MCF 10A (cell line): ENCODE measurements around the gene NFXL1. TPM values are rescaled to one million over a fixed set of nuclear protein-coding genes. Genes with fewer than 3 reads are reported as not detected.

Experiments
- Bru-seq: library from RNA; stranded (reverse); fragments of 400-500 nt; gene quantifications from one replicate; lab custom pipeline; 2021; lab: Mats Ljungman, UMichigan
- BruChase-seq, 2 experiments: library from RNA; stranded (reverse); fragments of 400-500 nt; gene quantifications; one replicate each; lab custom pipeline; 2021; lab: Mats Ljungman, UMichigan
- BruUV-seq: library from RNA; stranded (reverse); fragments of 400-500 nt; replicated peaks from 2 replicates; lab custom pipeline; 2021; lab: Mats Ljungman, UMichigan
- CTCF ChIA-PET: fragments of 300-600 bp; sonication (Branson Sonifier 250); formaldehyde crosslinking; extraction: SDS; loops from one replicate; lab custom pipeline; 2021; ENCODE audit warnings: antibody characterized with exemption, inconsistent platforms; lab: Yijun Ruan, JAX
- POLR2A ChIA-PET: fragments of 300-600, 350-650 bp; sonication (Branson Sonifier 250); formaldehyde crosslinking; extraction: SDS; loops from one replicate; lab custom pipeline; 2020; ENCODE audit warnings: antibody characterized with exemption, inconsistent platforms; lab: Yijun Ruan, JAX
- DNase-seq: peaks from one replicate; pipeline ENCODE4 v3.0.0-alpha.2; 2018; ENCODE audit not compliant: unreplicated experiment
- H3K27ac Mint-ChIP-seq: one replicate; pipeline ENCODE4 v1.8.0; 2022; ENCODE audit warnings: mild to moderate bottlenecking, low read depth, mixed read lengths; ENCODE audit not compliant: unreplicated experiment
- H3K27me3 Mint-ChIP-seq: one replicate; pipeline ENCODE4 v1.8.0; 2022; ENCODE audit warnings: mixed read lengths; ENCODE audit not compliant: insufficient read depth, unreplicated experiment
- H3K36me3 Mint-ChIP-seq: one replicate; pipeline ENCODE4 v1.8.0; 2022; ENCODE audit warnings: mild to moderate bottlenecking, moderate library complexity, mixed read lengths; ENCODE audit not compliant: insufficient read depth, unreplicated experiment
- H3K4me1 Mint-ChIP-seq: one replicate; pipeline ENCODE4 v1.8.0; 2022; ENCODE audit warnings: mixed read lengths; ENCODE audit not compliant: insufficient read depth, unreplicated experiment
- H3K4me3 Mint-ChIP-seq: one replicate; pipeline ENCODE4 v1.8.0; 2022; ENCODE audit warnings: mild to moderate bottlenecking, moderate library complexity, mixed read lengths; ENCODE audit not compliant: unreplicated experiment
- H3K9me3 Mint-ChIP-seq: one replicate; pipeline ENCODE4 v1.8.0; 2022; ENCODE audit warnings: mixed read lengths; ENCODE audit not compliant: unreplicated experiment
- intact Hi-C: fragments of 100-400 bp; cut with micrococcal nuclease; formaldehyde crosslinking; loops from 2 replicates; pipeline ENCODE4 v1.14.1; 2022
- long read RNA-seq: library from polyadenylated mRNA; stranded (forward); transcript quantifications from one replicate; pipeline ENCODE4 v2.0.0, GENCODE V29; 2022
- total RNA-seq: library from RNA; stranded (reverse); gene quantifications from 2 replicates; pipeline ENCODE4 v1.2.3, GENCODE V29; 2022
- TF ChIP-seq, protein P1 (sequence below): fragments of 200-600 bp; IDR thresholded peaks from one replicate; pipeline ENCODE4 v1.8.0; 2022; ENCODE audit warnings: antibody characterized with exemption, mild to moderate bottlenecking; ENCODE audit not compliant: unreplicated experiment

Gene NFXL1
- total RNA-seq (52.4 and 53.0 TPM in 2 replicates), Bru-seq, nascent RNA (percentile 93 among the genes with signal in this experiment), BruChase-seq, experiment 1, labeled RNA remaining after a 6-hour chase (percentile 90 among the genes with signal in this experiment), BruChase-seq, experiment 2, labeled RNA remaining after a 2-hour chase (percentile 95 among the genes with signal in this experiment)
- long read RNA-seq, transcript NFXL1-202 (23 exons, 3,728 nt), result major isoform, 30 of 75 reads
- long read RNA-seq, partial matches to known transcripts, result 28 of 75 reads
- long read RNA-seq, other reads (novel, unspliced or antisense), result 10 of 75 reads

DNA sequence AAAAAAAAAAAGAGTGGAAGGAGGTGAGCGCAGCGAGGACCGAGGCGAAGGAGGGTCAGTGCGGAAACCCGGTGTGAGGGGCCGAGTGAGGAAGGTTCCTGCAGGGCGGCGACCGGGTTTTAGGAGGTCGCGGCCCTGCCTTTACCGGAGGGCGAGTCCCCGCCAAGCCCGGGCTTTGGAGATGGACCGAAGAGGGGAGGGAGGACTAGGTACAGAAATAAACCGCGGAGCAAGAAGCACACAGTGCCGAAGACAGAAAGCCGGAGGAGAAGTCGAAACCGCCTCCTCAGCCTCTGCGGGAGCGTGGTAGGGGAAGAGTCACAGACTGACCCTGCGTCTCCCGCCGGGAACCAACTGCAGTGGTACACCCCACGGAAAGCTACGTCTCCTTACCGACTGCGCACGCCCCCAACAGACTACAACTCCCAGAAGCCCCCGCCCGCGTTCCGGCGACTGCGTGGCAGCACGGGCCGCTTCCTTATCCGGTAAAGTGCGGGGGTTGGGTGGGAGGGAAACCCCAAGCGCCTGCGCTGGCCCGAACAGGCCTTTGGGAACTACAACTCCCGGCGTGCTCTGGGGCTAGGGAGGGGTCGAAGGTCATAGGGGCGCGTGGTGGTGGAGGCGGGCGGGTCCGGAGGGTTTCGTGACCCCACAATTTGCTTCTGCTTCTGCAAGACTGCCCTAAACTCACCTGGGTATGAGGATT, at the start of gene NFXL1:
Gene NFXL1, minus strand, starts transcription at position 364 of the 706 bp plus-strand sequence. CDS start 380 bp downstream, outside the sequence.
- no TSS peak for BruUV-seq
- DNase-seq, result peak; percentile 98
- TF ChIP-seq, protein P1, sequence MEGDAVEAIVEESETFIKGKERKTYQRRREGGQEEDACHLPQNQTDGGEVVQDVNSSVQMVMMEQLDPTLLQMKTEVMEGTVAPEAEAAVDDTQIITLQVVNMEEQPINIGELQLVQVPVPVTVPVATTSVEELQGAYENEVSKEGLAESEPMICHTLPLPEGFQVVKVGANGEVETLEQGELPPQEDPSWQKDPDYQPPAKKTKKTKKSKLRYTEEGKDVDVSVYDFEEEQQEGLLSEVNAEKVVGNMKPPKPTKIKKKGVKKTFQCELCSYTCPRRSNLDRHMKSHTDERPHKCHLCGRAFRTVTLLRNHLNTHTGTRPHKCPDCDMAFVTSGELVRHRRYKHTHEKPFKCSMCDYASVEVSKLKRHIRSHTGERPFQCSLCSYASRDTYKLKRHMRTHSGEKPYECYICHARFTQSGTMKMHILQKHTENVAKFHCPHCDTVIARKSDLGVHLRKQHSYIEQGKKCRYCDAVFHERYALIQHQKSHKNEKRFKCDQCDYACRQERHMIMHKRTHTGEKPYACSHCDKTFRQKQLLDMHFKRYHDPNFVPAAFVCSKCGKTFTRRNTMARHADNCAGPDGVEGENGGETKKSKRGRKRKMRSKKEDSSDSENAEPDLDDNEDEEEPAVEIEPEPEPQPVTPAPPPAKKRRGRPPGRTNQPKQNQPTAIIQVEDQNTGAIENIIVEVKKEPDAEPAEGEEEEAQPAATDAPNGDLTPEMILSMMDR, result no peak
- H3K27ac Mint-ChIP-seq, result peak within 1 kb of the TSS; percentile 83
- H3K9me3 Mint-ChIP-seq, result peaks cover 7% of the 10 kb centered on the region
- H3K4me1 Mint-ChIP-seq, result peaks cover 20% of the 10 kb centered on the region
- CTCF ChIA-PET, result interaction anchor here (0.6 to 3.1 kb wide), 3 partner anchors 11 to 56 kb away, joined by 5 to 14 read pairs (median 6); no protein-coding TSS in a partner anchor
- intact Hi-C loops, result no loop called here
- H3K4me3 Mint-ChIP-seq, result peak within 1 kb of the TSS; percentile 88
- POLR2A ChIA-PET, result interaction anchor here (0.6 to 2.4 kb wide), 15 partner anchors 9 to 639 kb away, joined by 3 to 9 read pairs (median 3); no protein-coding TSS in a partner anchor
- H3K27me3 Mint-ChIP-seq, result no peaks in the 10 kb centered on the region
- peaks cover 23% of the 10 kb centered on the region for H3K36me3 Mint-ChIP-seq

DNA sequence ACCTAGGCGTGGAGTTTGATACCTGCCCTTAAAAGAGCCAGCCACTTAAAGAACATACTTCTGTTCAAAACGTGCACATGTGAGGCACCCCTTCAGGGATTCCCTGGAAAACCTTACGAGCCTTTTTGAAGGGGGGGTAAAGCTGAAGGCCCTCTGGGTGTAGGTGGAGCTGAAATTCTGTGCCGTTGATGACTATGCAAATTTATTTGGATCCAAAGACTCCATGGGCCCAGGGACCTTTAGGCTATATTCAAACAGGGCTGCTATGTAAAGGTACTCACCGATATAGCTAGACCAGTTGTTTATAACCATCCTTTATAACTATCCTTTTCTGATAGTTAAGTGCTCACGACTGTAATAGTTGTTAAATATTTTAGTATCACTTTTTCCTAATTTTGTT, 40.3 kb upstream of the NFXL1 start:
- no peak overlapping the region for H3K27ac Mint-ChIP-seq
- no peaks in the 10 kb centered on the region for H3K27me3 Mint-ChIP-seq
- H3K4me3 Mint-ChIP-seq, result no peak overlapping the region
- no peaks in the 10 kb centered on the region for H3K36me3 Mint-ChIP-seq
- TF ChIP-seq, protein P1, result no peak
- no peaks in the 10 kb centered on the region for H3K4me1 Mint-ChIP-seq
- H3K9me3 Mint-ChIP-seq, result peaks cover 7% of the 10 kb centered on the region
- intact Hi-C loops, result no loop called here
- ChIA-PET POLR2A (no interaction called here), CTCF (no interaction called here)
- no TSS peak for BruUV-seq
- DNase-seq, result no peak

DNA sequence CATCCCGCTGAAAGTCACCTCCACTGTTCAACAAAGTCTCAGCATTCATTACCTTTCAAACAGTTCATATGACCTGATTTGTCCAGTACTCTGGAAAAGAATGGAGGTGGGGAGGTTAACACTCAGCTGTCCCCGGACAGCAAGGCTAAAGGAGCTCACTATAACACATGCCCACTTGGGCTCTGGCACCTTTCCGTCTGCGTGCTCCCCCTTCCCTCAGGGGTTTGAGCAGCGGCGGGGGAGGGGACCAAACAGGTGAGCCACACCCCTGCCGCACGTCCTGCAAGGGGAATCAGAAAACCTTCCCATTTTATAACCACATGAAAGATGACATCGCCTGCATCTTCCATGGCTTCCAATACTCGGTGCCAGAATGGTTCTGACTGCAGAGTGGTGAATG, 39.9 kb upstream of the NFXL1 start:
- Mint-ChIP-seq H3K4me1 (no peaks in the 10 kb centered on the region), H3K9me3 (peaks cover 7% of the 10 kb centered on the region), H3K36me3 (no peaks in the 10 kb centered on the region), H3K27me3 (no peaks in the 10 kb centered on the region), H3K27ac (no peak overlapping the region), H3K4me3 (no peak overlapping the region)
- ChIA-PET CTCF (no interaction called here), POLR2A (no interaction called here)
- BruUV-seq, result no TSS peak
- intact Hi-C loops, result no loop called here
- TF ChIP-seq, protein P1, result no peak
- DNase-seq, result no peak
